Neural cell (in vitro differentiated cells): ENCODE measurements around the gene MRPL24. TPM values are rescaled to one million over a fixed set of nuclear protein-coding genes. Genes with fewer than 3 reads are reported as not detected.

Experiments used
- H2AFZ ChIP-seq: fragments of 200-600, 300-800 bp; sonication (generic), shearing (Covaris generic); 2 replicates; pipeline ENCODE4 v1.6.0; 2014; ENCODE audit warnings: low read depth, mild to moderate bottlenecking, antibody characterized with exemption, low read length, moderate library complexity
- H3F3A ChIP-seq: fragments of 200-600 bp; shearing (Covaris generic); 2 replicates; pipeline ENCODE4 v1.6.1; 2016; ENCODE audit warnings: mild to moderate bottlenecking, moderate library complexity, mixed read lengths, antibody characterized with exemption, low read length; ENCODE audit not compliant: insufficient read depth, poor library complexity, severe bottlenecking
- H3K27ac ChIP-seq: fragments of 200-600, 300-800 bp; sonication (generic), shearing (Covaris generic); 2 replicates; pipeline ENCODE4 v1.5.1; 2014; ENCODE audit warnings: mild to moderate bottlenecking, low read length, moderate library complexity
- H3K27me3 ChIP-seq: fragments of 300-800, 200-600 bp; sonication (generic), shearing (Covaris generic); 2 replicates; pipeline ENCODE4 v1.6.0; 2014; ENCODE audit warnings: mild to moderate bottlenecking, low read depth, low read length, moderate library complexity; ENCODE audit not compliant: insufficient read depth
- H3K36me3 ChIP-seq: fragments of 300-800, 200-600 bp; sonication (generic), shearing (Covaris generic); 2 replicates; pipeline ENCODE4 v1.5.1; 2014; ENCODE audit warnings: mild to moderate bottlenecking, antibody characterized with exemption, low read length, moderate library complexity; ENCODE audit not compliant: insufficient read depth
- H3K4me2 ChIP-seq: fragments of 300-800, 200-600 bp; sonication (generic), shearing (Covaris generic); 2 replicates; pipeline ENCODE4 v1.6.0; 2014; ENCODE audit warnings: mild to moderate bottlenecking, low read length
- H3K4me3 ChIP-seq: fragments of 300-800, 200-600 bp; sonication (generic), shearing (Covaris generic); 2 replicates; pipeline ENCODE4 v1.5.1; 2014; ENCODE audit warnings: mild to moderate bottlenecking, low read length, moderate library complexity
- H3K79me2 ChIP-seq: fragments of 200-600 bp; shearing (Covaris generic); replicated peaks from 2 replicates; pipeline ENCODE4 v1.6.0; 2014; ENCODE audit warnings: mild to moderate bottlenecking, low read length, moderate library complexity; ENCODE audit not compliant: insufficient read depth
- H3K9ac ChIP-seq: fragments of 300-800, 200-600 bp; sonication (generic), shearing (Covaris generic); 2 replicates; pipeline ENCODE4 v1.6.1; 2016; ENCODE audit warnings: mild to moderate bottlenecking, low read length, mixed read lengths
- H3K9me2 ChIP-seq: fragments of 200-600 bp; shearing (Covaris generic); 2 replicates; pipeline ENCODE4 v1.6.1; 2016; ENCODE audit warnings: mild to moderate bottlenecking, low read length, mixed read lengths; ENCODE audit not compliant: insufficient read depth
- H3K9me3 ChIP-seq: fragments of 200-600, 300-800 bp; sonication (generic), shearing (Covaris generic); 2 replicates; pipeline ENCODE4 v1.6.1; 2016; ENCODE audit warnings: mild to moderate bottlenecking, mixed run types, low read length, moderate library complexity, mixed read lengths
- H4K20me1 ChIP-seq: fragments of 200-600 bp; shearing (Covaris generic); 2 replicates; pipeline ENCODE4 v1.6.1; 2016; ENCODE audit warnings: mild to moderate bottlenecking, mixed run types; ENCODE audit not compliant: insufficient read depth
- EP300 ChIP-seq: fragments of 450-650 bp; conservative IDR thresholded peaks from 2 replicates; pipeline ENCODE4 v1.6.1; 2014; ENCODE audit warnings: antibody characterized with exemption, mild to moderate bottlenecking, moderate library complexity; ENCODE audit not compliant: poor library complexity, severe bottlenecking
- EZH2 ChIP-seq: fragments of 200-600, 300-800 bp; shearing (Covaris generic), sonication (generic); IDR thresholded peaks from 2 replicates; pipeline ENCODE4 v1.6.1; 2014; ENCODE audit warnings: antibody characterized with exemption, low read length, borderline replicate concordance, mild to moderate bottlenecking; ENCODE audit not compliant: insufficient read depth, poor library complexity, severe bottlenecking
- MXI1 ChIP-seq: fragments of 450-650 bp; conservative IDR thresholded peaks from 2 replicates; pipeline ENCODE4 v1.6.1; 2014; ENCODE audit warnings: antibody characterized with exemption, mild to moderate bottlenecking; ENCODE audit not compliant: poor library complexity, severe bottlenecking
- POLR2AphosphoS5 ChIP-seq: IDR thresholded peaks from 2 replicates; pipeline ENCODE4 v1.6.1; 2012
- RAD21 ChIP-seq: fragments of 450-650 bp; conservative IDR thresholded peaks from 2 replicates; pipeline ENCODE4 v1.6.1; 2014; ENCODE audit warnings: antibody characterized with exemption, mild to moderate bottlenecking, moderate library complexity
- SMC3 ChIP-seq: fragments of 450-650 bp; conservative IDR thresholded peaks from 2 replicates; pipeline ENCODE4 v1.6.1; 2014; ENCODE audit warnings: antibody characterized with exemption, mild to moderate bottlenecking, moderate library complexity; ENCODE audit not compliant: poor library complexity
- TAF1 ChIP-seq: IDR thresholded peaks from 2 replicates; pipeline ENCODE4 v1.6.1; 2012; ENCODE audit warnings: low read depth
- polyA plus RNA-seq: library from polyadenylated mRNA; depleted of rRNA; stranded (reverse); fragments of >200 nt; gene quantifications from 2 replicates; pipeline ENCODE4 v1.2.3, GENCODE V29; 2014
- TF ChIP-seq, protein P1 (sequence below): IDR thresholded peaks from 2 replicates; pipeline ENCODE4 v1.6.1; 2012; ENCODE audit warnings: borderline replicate concordance
- TF ChIP-seq, protein P2 (sequence below): fragments of 450-650 bp; IDR thresholded peaks from 2 replicates; pipeline ENCODE4 v1.5.1; 2014; ENCODE audit warnings: antibody characterized with exemption, mild to moderate bottlenecking, moderate library complexity; ENCODE audit not compliant: poor library complexity, severe bottlenecking

MRPL24 gene
- polyA plus RNA-seq, 1 donor from 2014 or later: 56.5 TPM

DNA sequence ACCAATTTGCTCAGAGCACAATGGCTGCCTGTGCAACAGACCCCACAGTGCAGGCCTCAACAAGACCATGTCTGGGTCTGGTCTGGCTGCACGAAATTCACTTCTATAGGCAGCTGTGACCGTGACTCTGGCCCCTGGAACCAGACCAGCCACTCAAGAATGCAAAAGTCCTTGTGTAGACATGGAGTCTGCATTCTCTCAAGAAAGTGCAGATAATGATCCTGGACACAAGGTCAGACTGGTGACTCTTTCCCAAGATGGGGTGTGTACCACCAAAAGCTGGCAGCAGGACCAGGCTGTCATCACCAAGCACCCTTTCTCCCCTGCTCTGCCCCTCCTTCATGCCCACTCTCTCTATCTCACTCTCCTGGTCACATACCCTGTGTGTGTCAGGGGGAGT, 19.8 kb downstream of the MRPL24 start:
- Histone ChIP-seq H3K27ac (no peak overlapping the region), H3K79me2 (peaks cover 19% of the 10 kb centered on the region), H3K27me3 (no peaks in the 10 kb centered on the region), H3K9ac (no peak overlapping the region), H2AFZ (no peak overlapping the region), H3K4me2 (no peak overlapping the region), H3K9me3 (no peaks in the 10 kb centered on the region), H3K9me2 (no peaks in the 10 kb centered on the region), H3K4me3 (no peak overlapping the region), H3K36me3 (peaks cover 9% of the 10 kb centered on the region), H3F3A (no peaks in the 10 kb centered on the region), H4K20me1 (peaks cover 3% of the 10 kb centered on the region)
- TF ChIP-seq RAD21 (no peak), SMC3 (no peak), POLR2AphosphoS5 (no peak), EZH2 (no peak), TAF1 (no peak), MXI1 (no peak), EP300 (no peak)
- TF ChIP-seq, protein P1, sequence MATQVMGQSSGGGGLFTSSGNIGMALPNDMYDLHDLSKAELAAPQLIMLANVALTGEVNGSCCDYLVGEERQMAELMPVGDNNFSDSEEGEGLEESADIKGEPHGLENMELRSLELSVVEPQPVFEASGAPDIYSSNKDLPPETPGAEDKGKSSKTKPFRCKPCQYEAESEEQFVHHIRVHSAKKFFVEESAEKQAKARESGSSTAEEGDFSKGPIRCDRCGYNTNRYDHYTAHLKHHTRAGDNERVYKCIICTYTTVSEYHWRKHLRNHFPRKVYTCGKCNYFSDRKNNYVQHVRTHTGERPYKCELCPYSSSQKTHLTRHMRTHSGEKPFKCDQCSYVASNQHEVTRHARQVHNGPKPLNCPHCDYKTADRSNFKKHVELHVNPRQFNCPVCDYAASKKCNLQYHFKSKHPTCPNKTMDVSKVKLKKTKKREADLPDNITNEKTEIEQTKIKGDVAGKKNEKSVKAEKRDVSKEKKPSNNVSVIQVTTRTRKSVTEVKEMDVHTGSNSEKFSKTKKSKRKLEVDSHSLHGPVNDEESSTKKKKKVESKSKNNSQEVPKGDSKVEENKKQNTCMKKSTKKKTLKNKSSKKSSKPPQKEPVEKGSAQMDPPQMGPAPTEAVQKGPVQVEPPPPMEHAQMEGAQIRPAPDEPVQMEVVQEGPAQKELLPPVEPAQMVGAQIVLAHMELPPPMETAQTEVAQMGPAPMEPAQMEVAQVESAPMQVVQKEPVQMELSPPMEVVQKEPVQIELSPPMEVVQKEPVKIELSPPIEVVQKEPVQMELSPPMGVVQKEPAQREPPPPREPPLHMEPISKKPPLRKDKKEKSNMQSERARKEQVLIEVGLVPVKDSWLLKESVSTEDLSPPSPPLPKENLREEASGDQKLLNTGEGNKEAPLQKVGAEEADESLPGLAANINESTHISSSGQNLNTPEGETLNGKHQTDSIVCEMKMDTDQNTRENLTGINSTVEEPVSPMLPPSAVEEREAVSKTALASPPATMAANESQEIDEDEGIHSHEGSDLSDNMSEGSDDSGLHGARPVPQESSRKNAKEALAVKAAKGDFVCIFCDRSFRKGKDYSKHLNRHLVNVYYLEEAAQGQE: no peak
- TF ChIP-seq, protein P2, sequence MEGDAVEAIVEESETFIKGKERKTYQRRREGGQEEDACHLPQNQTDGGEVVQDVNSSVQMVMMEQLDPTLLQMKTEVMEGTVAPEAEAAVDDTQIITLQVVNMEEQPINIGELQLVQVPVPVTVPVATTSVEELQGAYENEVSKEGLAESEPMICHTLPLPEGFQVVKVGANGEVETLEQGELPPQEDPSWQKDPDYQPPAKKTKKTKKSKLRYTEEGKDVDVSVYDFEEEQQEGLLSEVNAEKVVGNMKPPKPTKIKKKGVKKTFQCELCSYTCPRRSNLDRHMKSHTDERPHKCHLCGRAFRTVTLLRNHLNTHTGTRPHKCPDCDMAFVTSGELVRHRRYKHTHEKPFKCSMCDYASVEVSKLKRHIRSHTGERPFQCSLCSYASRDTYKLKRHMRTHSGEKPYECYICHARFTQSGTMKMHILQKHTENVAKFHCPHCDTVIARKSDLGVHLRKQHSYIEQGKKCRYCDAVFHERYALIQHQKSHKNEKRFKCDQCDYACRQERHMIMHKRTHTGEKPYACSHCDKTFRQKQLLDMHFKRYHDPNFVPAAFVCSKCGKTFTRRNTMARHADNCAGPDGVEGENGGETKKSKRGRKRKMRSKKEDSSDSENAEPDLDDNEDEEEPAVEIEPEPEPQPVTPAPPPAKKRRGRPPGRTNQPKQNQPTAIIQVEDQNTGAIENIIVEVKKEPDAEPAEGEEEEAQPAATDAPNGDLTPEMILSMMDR: no peak

DNA sequence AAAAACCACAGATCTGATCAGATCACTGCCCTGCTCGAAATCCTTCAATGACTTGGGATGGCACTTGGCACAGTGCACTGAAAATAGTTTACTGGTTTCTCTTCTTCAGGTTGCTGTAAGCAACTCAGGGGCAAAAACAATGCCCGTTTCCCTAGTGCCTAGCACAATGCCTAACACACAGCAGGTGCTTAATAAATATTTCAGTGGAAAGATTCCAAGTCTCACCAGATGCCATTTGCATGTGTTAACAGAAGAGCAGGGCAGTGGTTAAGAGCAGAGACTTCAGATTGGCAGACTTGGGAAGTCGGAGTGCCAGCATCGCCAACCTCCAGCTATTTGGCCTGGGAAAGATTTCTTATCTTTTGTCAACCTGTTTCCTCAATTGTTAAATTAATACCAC, 23.5 kb downstream of the MRPL24 start:
- H3K4me3 ChIP-seq: no peak overlapping the region
- H3K27ac ChIP-seq: no peak overlapping the region
- H3K9me3 ChIP-seq: no peaks in the 10 kb centered on the region
- no peaks in the 10 kb centered on the region for H3K79me2 ChIP-seq
- H3F3A ChIP-seq: no peaks in the 10 kb centered on the region
- no peaks in the 10 kb centered on the region for H3K9me2 ChIP-seq
- no peak overlapping the region for H3K4me2 ChIP-seq
- H4K20me1 ChIP-seq: no peaks in the 10 kb centered on the region
- no peak overlapping the region for H3K9ac ChIP-seq
- TF ChIP-seq RAD21: no peak
- TF ChIP-seq, protein P2: no peak
- no peak for TF ChIP-seq EZH2
- no peak for TF ChIP-seq SMC3
- no peak for TF ChIP-seq TAF1
- no peak for TF ChIP-seq EP300
- no peak for TF ChIP-seq POLR2AphosphoS5
- TF ChIP-seq, protein P1: no peak
- no peak for TF ChIP-seq MXI1
- no peaks in the 10 kb centered on the region for H3K27me3 ChIP-seq
- H2AFZ ChIP-seq: no peak overlapping the region
- no peaks in the 10 kb centered on the region for H3K36me3 ChIP-seq
